A673 (cell line): ENCODE data around the gene TMEM198.

ENCODE experiments used
- CTCF ChIP-seq: fragments of 300-800, 200-600 bp; sonication (generic); conservative IDR thresholded peaks from 2 replicates; pipeline ENCODE4 v1.5.1; 2017; ENCODE audit warnings: low read depth, mild to moderate bottlenecking, antibody characterized with exemption, low read length, moderate library complexity, mixed read lengths
- EZH2 ChIP-seq: fragments of 200-600 bp; sonication (generic); IDR thresholded peaks from 2 replicates; pipeline ENCODE4 v1.6.1; 2017; ENCODE audit warnings: borderline replicate concordance, low read depth, mild to moderate bottlenecking, mixed read lengths, antibody characterized with exemption, low read length; ENCODE audit not compliant: poor library complexity, severe bottlenecking

- TF ChIP-seq CTCF (no peak), EZH2 (no peak)
Measured at GRCh38 chr2:219540784-219541504, 2.9 kb upstream of the TMEM198 start.
